Naive thymus-derived CD4-positive, alpha-beta T cell (primary cell): Measurements from ENCODE around the gene LRBA. TPM values are rescaled to one million over a fixed set of nuclear protein-coding genes. Genes with fewer than 3 reads are reported as not detected.
"Not testable (repeated sequence)": the region's sequence is repeated elsewhere in the genome, so short reads cannot be mapped to it uniquely, and the experiment has no call there.

Experiments
- ATAC-seq: fragments of 150-1000 bp; cut with Tn5 transposase; 2 replicates; pipeline ENCODE4 v1.10.0; 2021; ENCODE audit warnings: mild to moderate bottlenecking, moderate library complexity
- CTCF ChIA-PET: fragments of 350-600 bp; sonication (Branson Sonifier 250); formaldehyde crosslinking; loops from one replicate; lab custom pipeline; 2021; ENCODE audit warnings: antibody characterized with exemption; lab: Charles Lee
- POLR2A ChIA-PET: fragments of 350-600 bp; sonication (Branson Sonifier 250); formaldehyde crosslinking; loops from one replicate; lab custom pipeline; 2021; ENCODE audit warnings: antibody characterized with exemption, inconsistent platforms; lab: Charles Lee
- DNase-seq, 9 donors: peaks; one replicate each; pipeline versions ENCODE4 v3.0.0 to v3.0.0-alpha.2; 2020 to 2022; ENCODE audit warnings: mixed read lengths in 1 of 9
- H3K27ac ChIP-seq: one replicate; pipeline ENCODE4 v1.7.0; 2013; ENCODE audit warnings: mild to moderate bottlenecking, low read depth, low read length, moderate library complexity
- H3K27me3 ChIP-seq, 2 donors: one replicate each; pipeline ENCODE4 v1.7.0; 2013; ENCODE audit warnings: low read length in 2 of 2, mild to moderate bottlenecking in 2 of 2, moderate library complexity in 2 of 2; ENCODE audit not compliant: control insufficient read depth in 2 of 2, insufficient read depth in 2 of 2
- H3K36me3 ChIP-seq, 3 experiments: 1 replicate in 2 of 3; 2 replicates in 1 of 3; pipeline ENCODE4 v1.7.0; 2013; ENCODE audit warnings: low read length in 3 of 3, mild to moderate bottlenecking in 3 of 3, moderate library complexity in 1 of 3; ENCODE audit not compliant: insufficient read depth in 3 of 3, control insufficient read depth in 2 of 3
- H3K4me1 ChIP-seq, 2 donors: one replicate each; pipeline ENCODE4 v1.7.0; 2013; ENCODE audit warnings: low read length in 2 of 2, mild to moderate bottlenecking in 2 of 2, moderate library complexity in 1 of 2; ENCODE audit not compliant: control insufficient read depth in 2 of 2, insufficient read depth in 2 of 2
- H3K4me3 ChIP-seq: 2 replicates; pipeline ENCODE4 v1.7.0; 2013; ENCODE audit warnings: mild to moderate bottlenecking, low read length
- H3K9me3 ChIP-seq, 3 experiments: 1 replicate in 2 of 3; 2 replicates in 1 of 3; pipeline ENCODE4 v1.7.0; 2013; ENCODE audit warnings: low read length in 3 of 3; ENCODE audit not compliant: control insufficient read depth in 2 of 3
- H3K27ac Mint-ChIP-seq, 9 donors: one replicate each; pipeline ENCODE4 v1.8.0; 2020 to 2022; ENCODE audit warnings: mixed read lengths in 9 of 9, mild to moderate bottlenecking in 8 of 9, moderate library complexity in 5 of 9, inconsistent platforms in 2 of 9
- H3K27me3 Mint-ChIP-seq, 5 donors: one replicate each; pipeline ENCODE4 v1.8.0; 2021 to 2022; ENCODE audit warnings: mixed read lengths in 5 of 5, mild to moderate bottlenecking in 1 of 5
- H3K36me3 Mint-ChIP-seq, 5 donors: one replicate each; pipeline ENCODE4 v1.8.0; 2020 to 2022; ENCODE audit warnings: mixed read lengths in 5 of 5, mild to moderate bottlenecking in 3 of 5, inconsistent platforms in 1 of 5
- H3K4me1 Mint-ChIP-seq, 7 donors: one replicate each; pipeline ENCODE4 v1.8.0; 2020 to 2022; ENCODE audit warnings: mixed read lengths in 7 of 7, mild to moderate bottlenecking in 3 of 7, inconsistent platforms in 1 of 7
- H3K4me3 Mint-ChIP-seq, 10 donors: one replicate each; pipeline ENCODE4 v1.8.0; 2020 to 2022; ENCODE audit warnings: mild to moderate bottlenecking in 10 of 10, mixed read lengths in 10 of 10, moderate library complexity in 6 of 10, inconsistent platforms in 2 of 10
- H3K9me3 Mint-ChIP-seq, 11 donors: one replicate each; pipeline ENCODE4 v1.8.0; 2020 to 2022; ENCODE audit warnings: mixed read lengths in 11 of 11, mild to moderate bottlenecking in 4 of 11, inconsistent platforms in 1 of 11, moderate library complexity in 1 of 11
- intact Hi-C, 2 donors: fragments of 100-400 bp; cut with micrococcal nuclease; formaldehyde crosslinking; loops; one replicate each; pipeline ENCODE4 v1.15.1; 2023
- polyA plus RNA-seq, 2 donors: library from polyadenylated mRNA; unstranded; fragments of 300-500 nt; fragmentation: Illumina TruSeq; gene quantifications; one replicate each; pipeline ENCODE4 v1.2.3, GENCODE V29; 2021
- total RNA-seq, 6 experiments: library from RNA in 5 of 6; stranded (reverse) in 5 of 6; gene quantifications; 1 replicate in 5 of 6; 2 replicates in 1 of 6; pipeline ENCODE4 v1.2.3 and lab custom pipeline; 2021 to 2026

LRBA gene
- total and polyA plus RNA-seq, 7 experiments from 2014 or later = 20.8 to 71.4 (median 58.4) TPM

DNA sequence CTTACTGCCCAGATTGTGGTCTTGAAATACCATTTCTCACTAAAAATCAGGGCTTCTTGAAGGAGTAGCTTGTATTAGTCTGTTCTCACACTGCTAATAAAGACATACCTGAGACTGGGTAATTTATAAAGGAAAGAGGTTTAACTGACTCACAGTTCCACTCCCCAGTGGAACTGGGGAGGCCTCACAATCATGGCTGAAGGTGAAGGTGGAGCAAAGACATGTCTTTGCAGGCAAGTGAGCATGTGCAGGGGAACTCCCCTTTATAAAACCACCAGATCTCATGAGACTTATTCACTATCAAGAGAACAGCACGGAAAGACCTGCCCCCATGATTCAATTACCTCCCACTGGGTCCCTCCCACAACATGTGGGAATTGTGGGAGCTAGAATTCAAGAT lies 58.0 kb downstream of the LRBA start:
- ATAC-seq, H3K27ac ChIP-seq, H3K9me3 ChIP-seq, CTCF ChIA-PET, H3K36me3 ChIP-seq, H3K4me3 ChIP-seq, H3K27me3 ChIP-seq, POLR2A ChIA-PET, H3K4me1 ChIP-seq, H3K27me3 Mint-ChIP-seq, DNase-seq, intact Hi-C loops: not testable (repeated sequence)
- peak overlapping the region in 1 of 10 donors; percentile 13 for H3K4me3 Mint-ChIP-seq
- peaks cover 3 to 47% (median 23%) of the 10 kb centered on the region in 11 donors for H3K9me3 Mint-ChIP-seq
- peaks cover 13 to 51% (median 48%) of the 10 kb centered on the region in 5 donors for H3K36me3 Mint-ChIP-seq
- H3K4me1 Mint-ChIP-seq = peaks cover 14 to 47% (median 40%) of the 10 kb centered on the region in 7 donors
- peak overlapping the region in 1 of 9 donors; percentile 8 for H3K27ac Mint-ChIP-seq

DNA sequence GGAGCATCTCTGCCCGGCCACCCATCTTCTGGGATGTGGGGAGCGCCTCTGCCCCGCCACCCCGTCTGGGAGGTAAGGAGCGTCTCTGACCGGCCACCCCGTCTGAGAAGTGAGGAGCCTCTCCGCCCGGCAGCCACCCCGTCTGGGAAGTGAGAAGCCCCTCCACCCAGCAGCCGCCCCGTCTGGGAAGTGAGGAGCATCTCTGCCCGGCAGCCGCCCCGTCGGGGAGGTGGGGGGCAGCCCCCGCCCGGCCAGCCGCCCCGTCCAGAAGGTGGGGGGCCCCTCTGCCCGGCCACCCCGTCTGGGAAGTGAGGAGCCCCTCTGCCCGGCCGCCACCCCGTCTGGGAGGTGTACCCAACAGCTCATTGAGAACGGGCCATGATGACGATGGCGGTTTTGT lies 61.2 kb downstream of the LRBA start:
- DNase-seq, CTCF ChIA-PET, H3K27me3 Mint-ChIP-seq, H3K4me1 ChIP-seq, H3K9me3 ChIP-seq, H3K27me3 ChIP-seq, intact Hi-C loops, H3K27ac Mint-ChIP-seq, ATAC-seq, H3K27ac ChIP-seq, POLR2A ChIA-PET, H3K4me3 Mint-ChIP-seq, H3K4me3 ChIP-seq, H3K36me3 ChIP-seq: not testable (repeated sequence)
- Mint-ChIP-seq H3K4me1 (peaks cover 9 to 61% (median 53%) of the 10 kb centered on the region in 7 donors), H3K9me3 (peaks cover 3 to 36% (median 19%) of the 10 kb centered on the region in 11 donors), H3K36me3 (peaks cover 11 to 53% (median 42%) of the 10 kb centered on the region in 5 donors)

DNA sequence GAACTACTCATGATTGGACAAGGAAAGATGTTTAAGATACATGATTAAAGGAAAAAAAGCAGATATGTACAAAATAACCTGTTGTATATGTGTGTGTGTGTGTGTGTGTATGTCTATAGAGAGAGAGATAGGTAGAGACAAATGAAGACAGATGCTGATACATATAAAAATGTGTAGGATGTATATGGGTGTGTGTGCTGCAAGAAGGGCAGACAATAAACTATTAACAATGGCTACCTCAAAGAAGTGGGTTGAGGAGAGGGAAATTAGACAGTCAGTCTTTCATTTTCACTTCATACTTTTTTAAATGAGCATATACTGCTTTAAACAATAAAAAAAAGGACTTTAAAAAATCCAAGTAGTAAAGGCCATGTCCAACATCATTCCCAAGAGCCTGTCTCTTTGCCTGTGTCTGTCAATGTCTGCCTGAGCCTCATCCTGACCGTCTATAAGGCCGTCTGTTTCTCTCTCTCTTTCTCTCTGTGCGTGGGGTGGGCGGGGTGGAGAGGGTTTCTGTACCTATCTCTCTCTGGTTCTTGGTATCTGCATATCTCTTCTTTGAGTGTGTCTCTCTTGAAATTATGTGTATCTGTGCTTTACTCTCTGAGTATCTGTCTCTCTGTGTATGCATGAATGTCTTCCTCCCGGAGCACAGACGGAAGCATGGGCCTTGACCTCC lies 62.8 kb downstream of the LRBA start:
- Mint-ChIP-seq H3K27me3 (no peaks in the 10 kb centered on the region), H3K4me1 (peaks cover 10 to 73% (median 58%) of the 10 kb centered on the region in 7 donors), H3K27ac (no peak overlapping the region), H3K9me3 (peaks cover 0 to 20% (median 10%) of the 10 kb centered on the region in 11 donors), H3K36me3 (peaks cover 6 to 37% (median 30%) of the 10 kb centered on the region in 5 donors), H3K4me3 (peak overlapping the region in 5 of 10 donors; percentile 0 to 24 (median 19))
- Histone ChIP-seq H3K4me3 (no peak overlapping the region), H3K36me3 (no peaks in the 10 kb centered on the region), H3K4me1 (no peaks in the 10 kb centered on the region), H3K27me3 (no peaks in the 10 kb centered on the region), H3K9me3 (no peaks in the 10 kb centered on the region), H3K27ac (no peak overlapping the region)
- no peak for DNase-seq
- POLR2A ChIA-PET = no interaction called here
- CTCF ChIA-PET = no interaction called here
- intact Hi-C loops = no loop called here
- no peak for ATAC-seq

DNA sequence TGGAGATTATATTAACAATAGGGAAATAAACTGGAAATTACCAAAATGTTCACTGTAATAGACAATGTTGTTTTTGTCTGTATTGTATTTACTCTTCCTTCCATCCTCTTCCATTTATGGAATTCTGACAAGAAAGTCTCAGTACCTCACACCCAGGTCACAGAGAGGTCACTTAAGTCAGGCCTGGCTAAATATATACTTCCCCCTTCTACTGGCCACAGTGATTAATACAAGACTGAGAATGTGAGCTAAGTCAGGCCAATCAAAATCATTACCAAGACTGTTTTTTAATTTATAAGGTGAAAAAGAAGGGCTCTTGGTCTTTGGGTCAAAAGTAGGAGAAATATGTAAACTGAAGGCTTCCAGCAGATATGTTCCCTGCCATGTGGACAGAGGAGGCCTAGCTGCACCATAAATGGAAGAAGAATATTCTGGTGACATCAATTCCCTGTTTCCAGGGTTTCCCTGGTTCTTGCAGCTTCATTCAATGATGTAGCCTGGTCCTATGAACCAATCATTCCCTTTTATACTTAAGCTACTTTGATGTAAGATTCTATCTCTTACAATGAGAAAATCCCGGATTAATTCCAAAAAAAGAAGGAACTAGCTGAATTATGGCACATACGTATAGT lies 64.3 kb downstream of the LRBA start:
- no peaks in the 10 kb centered on the region for H3K9me3 ChIP-seq
- intact Hi-C loops = no loop called here
- Mint-ChIP-seq H3K4me3 (peak overlapping the region in 1 of 10 donors; percentile 19), H3K36me3 (peaks cover 6 to 22% (median 17%) of the 10 kb centered on the region in 5 donors), H3K4me1 (peaks cover 14 to 69% (median 53%) of the 10 kb centered on the region in 7 donors), H3K9me3 (peaks cover 0 to 6% (median under 1%) of the 10 kb centered on the region in 11 donors), H3K27ac (peak overlapping the region in 1 of 9 donors; percentile 1), H3K27me3 (no peaks in the 10 kb centered on the region)
- DNase-seq (no peak), ATAC-seq (peak; percentile 45)
- H3K4me3 ChIP-seq = no peak overlapping the region
- no peaks in the 10 kb centered on the region for H3K36me3 ChIP-seq
- ChIA-PET CTCF (no interaction called here), POLR2A (interaction anchor here (0.6 kb wide), 2 partner anchors 43 to 85 kb away, joined by 3 to 4 read pairs; no protein-coding TSS in a partner anchor)
- H3K4me1 ChIP-seq = no peaks in the 10 kb centered on the region
- H3K27me3 ChIP-seq = no peaks in the 10 kb centered on the region
- H3K27ac ChIP-seq = no peak overlapping the region

DNA sequence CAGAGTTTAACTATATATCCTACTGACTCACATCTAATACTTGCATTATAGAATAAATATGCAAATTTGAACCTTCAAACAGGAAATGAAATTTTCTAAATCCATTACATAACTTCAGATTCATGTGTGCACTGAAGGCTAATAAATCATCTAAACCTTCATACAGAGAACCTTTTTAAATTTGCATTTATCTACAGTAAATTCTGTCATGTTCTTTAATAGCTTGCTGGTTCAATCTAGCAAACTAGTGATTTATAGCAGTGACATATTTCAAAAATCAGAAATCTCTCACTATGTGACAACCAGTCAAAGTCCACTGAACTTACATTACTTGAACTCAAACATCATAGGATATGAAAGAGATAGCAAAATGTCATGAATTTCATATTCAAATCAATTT lies 65.1 kb downstream of the LRBA start:
- H3K4me3 Mint-ChIP-seq = no peak overlapping the region
- no peaks in the 10 kb centered on the region for H3K9me3 ChIP-seq
- no peak overlapping the region for H3K27ac ChIP-seq
- POLR2A ChIA-PET = no interaction called here
- ATAC-seq (no peak), DNase-seq (no peak)
- H3K9me3 Mint-ChIP-seq = peaks cover 0 to 5% (median 0%) of the 10 kb centered on the region in 11 donors
- H3K4me3 ChIP-seq = no peak overlapping the region
- peaks cover 6 to 20% (median 17%) of the 10 kb centered on the region in 5 donors for H3K36me3 Mint-ChIP-seq
- peaks cover 14 to 64% (median 53%) of the 10 kb centered on the region in 7 donors for H3K4me1 Mint-ChIP-seq
- no peaks in the 10 kb centered on the region for H3K27me3 Mint-ChIP-seq
- no peak overlapping the region for H3K27ac Mint-ChIP-seq
- no peaks in the 10 kb centered on the region for H3K4me1 ChIP-seq
- no peaks in the 10 kb centered on the region for H3K27me3 ChIP-seq
- intact Hi-C loops = no loop called here
- no peaks in the 10 kb centered on the region for H3K36me3 ChIP-seq
- CTCF ChIA-PET = no interaction called here

DNA sequence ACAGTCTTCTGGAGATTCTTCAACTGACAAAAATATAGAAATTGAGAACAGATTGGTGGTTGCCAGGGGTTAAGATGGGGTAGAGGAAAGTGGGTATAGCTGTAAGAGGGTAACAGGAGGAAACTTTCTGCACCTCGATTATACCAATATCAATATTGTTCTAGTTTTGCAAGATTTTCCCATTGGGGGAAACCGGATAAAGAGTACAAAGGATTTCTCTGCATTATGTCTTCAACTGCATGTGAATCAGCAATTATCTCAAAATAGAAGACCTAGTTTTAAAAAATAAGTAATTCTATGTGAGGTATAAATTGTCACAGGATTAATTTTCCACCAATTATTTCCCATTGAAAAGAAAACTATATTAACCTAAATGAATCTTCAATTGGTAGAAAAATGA lies 65.7 kb downstream of the LRBA start:
- intact Hi-C loops = no loop called here
- peaks cover 6 to 22% (median 18%) of the 10 kb centered on the region in 5 donors for H3K36me3 Mint-ChIP-seq
- H3K4me1 Mint-ChIP-seq = peaks cover 18 to 69% (median 59%) of the 10 kb centered on the region in 7 donors
- Histone ChIP-seq H3K27ac (no peak overlapping the region), H3K36me3 (no peaks in the 10 kb centered on the region), H3K4me3 (no peak overlapping the region), H3K27me3 (no peaks in the 10 kb centered on the region), H3K4me1 (no peaks in the 10 kb centered on the region), H3K9me3 (no peaks in the 10 kb centered on the region)
- ATAC-seq = no peak
- H3K4me3 Mint-ChIP-seq = no peak overlapping the region
- H3K9me3 Mint-ChIP-seq = peaks cover 0 to 5% (median 0%) of the 10 kb centered on the region in 11 donors
- CTCF ChIA-PET = no interaction called here
- POLR2A ChIA-PET = no interaction called here
- no peaks in the 10 kb centered on the region for H3K27me3 Mint-ChIP-seq
- H3K27ac Mint-ChIP-seq = no peak overlapping the region
- DNase-seq = no peak
